DOHH2 (cell line): ENCODE data around the gene BCAP31.
"Not testable (repeated sequence)": the region's sequence is repeated elsewhere in the genome, so short reads cannot be mapped to it uniquely, and the experiment has no call there.

Experiments
- H3F3A ChIP-seq: fragments of 200-600 bp; sonication (generic), shearing (Covaris generic); 2 replicates; pipeline ENCODE4 v1.6.0; 2016; ENCODE audit warnings: antibody characterized with exemption, mild to moderate bottlenecking; ENCODE audit not compliant: control insufficient read depth, insufficient read depth
- H3K27ac ChIP-seq: fragments of 200-600 bp; sonication (generic); 2 replicates; pipeline ENCODE4 v1.5.1; 2014; ENCODE audit warnings: low read depth, mild to moderate bottlenecking, low read length, moderate library complexity
- H3K27me3 ChIP-seq: fragments of 200-600 bp; sonication (generic); 2 replicates; pipeline ENCODE4 v1.6.1; 2014; ENCODE audit warnings: mild to moderate bottlenecking, low read length, mixed read lengths; ENCODE audit not compliant: control insufficient read depth
- H3K36me3 ChIP-seq: fragments of 200-600 bp; sonication (generic); 2 replicates; pipeline ENCODE4 v1.6.1; 2014; ENCODE audit warnings: mild to moderate bottlenecking, low read length, moderate library complexity, mixed read lengths; ENCODE audit not compliant: control insufficient read depth
- H3K4me1 ChIP-seq: fragments of 200-600 bp; sonication (generic); 2 replicates; pipeline ENCODE4 v1.6.1; 2014; ENCODE audit warnings: mild to moderate bottlenecking, low read length, mixed read lengths; ENCODE audit not compliant: control insufficient read depth
- H3K4me2 ChIP-seq: fragments of 200-600 bp; sonication (generic); 2 replicates; pipeline ENCODE4 v1.6.0; 2014; ENCODE audit warnings: mild to moderate bottlenecking, low read length, moderate library complexity
- H3K4me3 ChIP-seq: fragments of 200-600 bp; sonication (generic); 2 replicates; pipeline ENCODE4 v1.5.1; 2014; ENCODE audit warnings: mild to moderate bottlenecking, low read length, mixed read lengths
- H3K79me2 ChIP-seq: fragments of 200-600 bp; sonication (generic); 2 replicates; pipeline ENCODE4 v1.6.1; 2014; ENCODE audit warnings: mild to moderate bottlenecking, low read length, mixed read lengths; ENCODE audit not compliant: control insufficient read depth
- H3K9me2 ChIP-seq: fragments of 200-600 bp; sonication (generic); replicated peaks from 2 replicates; pipeline ENCODE4 v1.6.1; 2014; ENCODE audit warnings: mild to moderate bottlenecking, low read length, mixed read lengths; ENCODE audit not compliant: control insufficient read depth
- H3K9me3 ChIP-seq: fragments of 200-600 bp; sonication (generic); 2 replicates; pipeline ENCODE4 v1.6.1; 2014; ENCODE audit warnings: antibody characterized with exemption, low read length, mixed read lengths; ENCODE audit not compliant: control insufficient read depth, insufficient read depth
- H4K20me1 ChIP-seq: fragments of 200-600 bp; sonication (generic); 2 replicates; pipeline ENCODE4 v1.6.0; 2014; ENCODE audit warnings: low read depth, mild to moderate bottlenecking, antibody characterized with exemption, low read length, moderate library complexity; ENCODE audit not compliant: control insufficient read depth, insufficient read depth
- EZH2phosphoT487 ChIP-seq: fragments of 200-600 bp; sonication (generic); IDR thresholded peaks from 2 replicates; pipeline ENCODE4 v1.6.1; 2017; ENCODE audit warnings: borderline replicate concordance, mild to moderate bottlenecking, antibody characterized with exemption, low read length, moderate library complexity, mixed read lengths
- TF ChIP-seq, protein P1 (sequence below): fragments of 200-600 bp; sonication (generic); IDR thresholded peaks from one replicate; pipeline ENCODE4 v1.5.1; 2014; ENCODE audit warnings: antibody characterized with exemption, mild to moderate bottlenecking, low read depth, low read length; ENCODE audit not compliant: poor library complexity, severe bottlenecking

Gene BCAP31

DNA sequence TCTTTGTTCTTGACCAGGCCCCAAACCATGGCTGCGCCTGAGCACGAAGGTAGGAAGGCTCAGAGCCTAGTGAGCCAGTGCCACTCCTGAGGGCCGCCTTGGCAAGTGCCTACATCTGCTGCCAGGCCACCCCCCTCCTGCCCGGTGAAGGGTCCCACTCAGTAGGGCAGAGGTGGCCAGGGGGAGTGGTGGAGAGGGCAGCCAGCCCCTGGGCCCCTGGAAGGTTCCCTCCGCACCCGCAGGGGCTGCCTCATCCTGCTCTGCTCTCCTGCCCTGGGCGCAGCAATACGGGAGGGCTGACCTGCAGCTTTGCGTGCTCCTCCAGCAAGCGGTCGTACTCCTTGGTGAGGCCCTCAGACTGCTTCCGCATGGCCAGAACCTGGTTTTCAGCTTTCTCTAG, 22.5 kb downstream of the BCAP31 start:
- no peak overlapping the region for H3K27ac ChIP-seq
- TF ChIP-seq, protein P1, sequence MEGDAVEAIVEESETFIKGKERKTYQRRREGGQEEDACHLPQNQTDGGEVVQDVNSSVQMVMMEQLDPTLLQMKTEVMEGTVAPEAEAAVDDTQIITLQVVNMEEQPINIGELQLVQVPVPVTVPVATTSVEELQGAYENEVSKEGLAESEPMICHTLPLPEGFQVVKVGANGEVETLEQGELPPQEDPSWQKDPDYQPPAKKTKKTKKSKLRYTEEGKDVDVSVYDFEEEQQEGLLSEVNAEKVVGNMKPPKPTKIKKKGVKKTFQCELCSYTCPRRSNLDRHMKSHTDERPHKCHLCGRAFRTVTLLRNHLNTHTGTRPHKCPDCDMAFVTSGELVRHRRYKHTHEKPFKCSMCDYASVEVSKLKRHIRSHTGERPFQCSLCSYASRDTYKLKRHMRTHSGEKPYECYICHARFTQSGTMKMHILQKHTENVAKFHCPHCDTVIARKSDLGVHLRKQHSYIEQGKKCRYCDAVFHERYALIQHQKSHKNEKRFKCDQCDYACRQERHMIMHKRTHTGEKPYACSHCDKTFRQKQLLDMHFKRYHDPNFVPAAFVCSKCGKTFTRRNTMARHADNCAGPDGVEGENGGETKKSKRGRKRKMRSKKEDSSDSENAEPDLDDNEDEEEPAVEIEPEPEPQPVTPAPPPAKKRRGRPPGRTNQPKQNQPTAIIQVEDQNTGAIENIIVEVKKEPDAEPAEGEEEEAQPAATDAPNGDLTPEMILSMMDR = no peak
- TF ChIP-seq EZH2phosphoT487 = no peak
- H3K4me3 ChIP-seq = no peak overlapping the region
- H3K4me1 ChIP-seq = no peaks in the 10 kb centered on the region
- no peaks in the 10 kb centered on the region for H3F3A ChIP-seq
- no peak overlapping the region for H3K4me2 ChIP-seq
- no peaks in the 10 kb centered on the region for H3K9me3 ChIP-seq
- H4K20me1 ChIP-seq = no peaks in the 10 kb centered on the region
- H3K79me2 ChIP-seq = no peaks in the 10 kb centered on the region
- no peaks in the 10 kb centered on the region for H3K36me3 ChIP-seq
- H3K9me2 ChIP-seq = no peaks in the 10 kb centered on the region
- no peaks in the 10 kb centered on the region for H3K27me3 ChIP-seq

DNA sequence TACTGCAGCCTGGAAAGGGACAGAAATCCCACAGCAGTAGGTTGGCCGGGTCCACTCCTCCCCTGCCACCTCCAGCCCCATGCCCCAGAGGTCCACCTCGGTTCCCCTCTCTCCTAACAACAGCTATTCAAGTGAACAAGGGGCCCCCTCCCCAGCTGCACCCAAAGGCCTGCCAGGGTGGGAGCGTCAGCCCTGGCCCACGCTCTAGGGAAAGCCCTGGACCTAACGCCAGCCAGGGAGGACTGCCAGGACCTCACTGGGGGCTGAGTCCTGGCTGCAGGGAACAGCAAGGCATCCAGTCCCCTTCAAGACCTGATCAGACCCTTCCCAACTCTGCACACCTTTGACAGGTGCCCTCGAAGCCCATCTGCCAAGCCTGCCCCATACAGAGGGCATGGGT, 23.2 kb downstream of the BCAP31 start:
- Histone ChIP-seq H3K4me2 (no peak overlapping the region), H3K79me2 (no peaks in the 10 kb centered on the region), H3K9me2 (no peaks in the 10 kb centered on the region)

DNA sequence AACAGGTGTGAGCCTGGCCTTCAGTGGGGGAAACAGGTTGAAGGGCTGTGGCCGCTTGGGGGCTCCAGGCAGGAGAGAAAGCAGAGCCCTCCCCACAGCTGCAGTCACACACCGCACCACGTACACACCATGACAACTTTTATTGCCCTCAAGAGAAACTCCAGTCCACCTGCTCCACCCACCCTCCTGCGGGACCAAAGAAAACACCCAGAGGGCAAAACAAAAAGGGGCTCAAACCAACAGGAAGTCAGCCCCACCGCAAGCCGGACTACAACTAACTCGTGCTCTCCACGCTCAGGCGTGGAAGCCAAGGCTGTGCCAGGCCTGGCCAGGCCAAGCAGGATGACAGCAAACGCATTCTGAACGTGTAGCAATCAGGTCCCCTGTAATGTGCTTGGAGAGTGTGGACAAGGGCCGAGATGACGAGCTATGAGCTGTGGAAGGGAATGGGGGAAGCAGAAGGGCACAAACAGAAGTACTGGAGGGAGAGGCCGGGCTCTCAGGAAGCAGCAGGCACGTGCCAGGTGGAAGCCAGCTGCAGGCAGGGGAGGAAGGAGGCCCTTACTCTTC, 23.7 kb downstream of the BCAP31 start:
- Histone ChIP-seq H3K4me2 (no peak overlapping the region), H3K4me1 (no peaks in the 10 kb centered on the region), H3K79me2 (no peaks in the 10 kb centered on the region), H3K9me3 (no peaks in the 10 kb centered on the region), H4K20me1 (no peaks in the 10 kb centered on the region), H3K36me3 (no peaks in the 10 kb centered on the region), H3K27ac (no peak overlapping the region), H3F3A (no peaks in the 10 kb centered on the region), H3K27me3 (no peaks in the 10 kb centered on the region), H3K9me2 (no peaks in the 10 kb centered on the region), H3K4me3 (no peak overlapping the region)
- TF ChIP-seq, protein P1 = no peak
- TF ChIP-seq EZH2phosphoT487 = no peak

More for the DNA sequence above, 23.2 kb downstream of the BCAP31 start:
- H3K4me3 ChIP-seq = no peak overlapping the region
- no peaks in the 10 kb centered on the region for H3K4me1 ChIP-seq
- H3K27me3 ChIP-seq = no peaks in the 10 kb centered on the region
- H3F3A ChIP-seq = no peaks in the 10 kb centered on the region
- no peak overlapping the region for H3K27ac ChIP-seq
- TF ChIP-seq, protein P1 = no peak
- TF ChIP-seq EZH2phosphoT487 = no peak
- H3K36me3 ChIP-seq = no peaks in the 10 kb centered on the region
- H3K9me3 ChIP-seq = no peaks in the 10 kb centered on the region
- no peaks in the 10 kb centered on the region for H4K20me1 ChIP-seq

DNA sequence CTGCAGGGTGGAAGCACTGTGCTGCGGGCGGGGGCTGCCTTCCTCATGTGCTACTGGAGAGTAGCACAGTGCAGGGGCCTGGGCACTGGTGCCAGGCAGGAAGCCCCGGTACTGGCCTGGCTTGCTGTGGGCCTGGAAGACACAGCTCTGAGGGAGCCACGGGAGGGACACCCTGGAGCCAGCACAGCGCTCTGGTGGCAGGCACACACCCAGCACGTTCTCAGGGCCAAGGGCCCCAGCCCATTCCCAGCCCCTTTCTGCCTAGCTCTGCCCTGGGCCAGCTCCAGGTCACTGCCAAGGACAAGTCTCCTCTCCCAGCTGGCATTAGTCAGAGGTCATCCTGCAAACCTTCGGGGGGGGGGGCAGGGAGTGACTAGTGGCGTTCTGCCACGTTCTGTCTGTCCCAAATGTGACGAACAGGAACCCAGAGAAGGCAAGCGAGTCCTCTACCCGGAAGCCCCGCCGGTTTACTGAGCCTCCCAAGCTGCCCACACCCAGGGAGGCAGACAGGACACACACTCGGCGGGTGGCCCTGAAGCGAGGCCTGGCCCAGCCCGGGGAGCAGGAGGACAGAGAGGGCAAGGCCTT, 24.3 kb downstream of the BCAP31 start:
- H3K4me1 ChIP-seq, H3K9me3 ChIP-seq, H3K36me3 ChIP-seq, H3K4me2 ChIP-seq, H3F3A ChIP-seq, H4K20me1 ChIP-seq, H3K27ac ChIP-seq, H3K27me3 ChIP-seq, H3K4me3 ChIP-seq, H3K79me2 ChIP-seq, H3K9me2 ChIP-seq: not testable (repeated sequence)

DNA sequence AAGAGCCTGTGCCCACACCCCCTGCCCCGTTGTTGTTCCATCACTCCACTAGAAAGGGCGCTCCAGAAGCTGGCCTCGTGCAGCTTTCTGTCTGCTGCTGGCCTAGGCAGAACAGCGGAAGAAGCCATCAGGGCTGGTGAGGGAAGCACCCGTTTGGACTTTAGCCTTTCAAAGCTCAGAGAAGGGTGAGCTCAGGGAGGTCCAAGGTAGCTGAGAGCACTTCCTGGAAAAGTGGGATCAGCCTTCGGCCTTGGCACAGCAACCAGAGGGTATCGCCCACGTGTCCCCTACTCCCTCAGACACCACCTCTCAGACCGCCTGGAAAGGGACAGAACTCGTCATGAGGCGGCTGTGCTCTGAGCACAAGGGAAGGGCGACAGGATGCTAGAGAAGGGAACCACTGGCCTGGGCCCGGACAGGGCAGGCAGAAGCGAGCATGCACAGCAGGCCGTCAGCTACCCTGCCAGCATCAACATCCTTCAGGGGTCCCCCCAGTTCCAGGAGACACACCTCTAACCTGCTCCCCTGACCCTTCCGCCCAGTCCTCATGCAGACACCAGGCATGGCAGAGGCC, 24.9 kb downstream of the BCAP31 start:
- not testable (repeated sequence) for H3K4me2 ChIP-seq, H3K79me2 ChIP-seq, H3K9me2 ChIP-seq, H3K36me3 ChIP-seq, H3K4me1 ChIP-seq, H3K27ac ChIP-seq, H3K9me3 ChIP-seq, H4K20me1 ChIP-seq, H3K27me3 ChIP-seq, H3K4me3 ChIP-seq, H3F3A ChIP-seq
